Fibroblast of the aortic adventitia (primary cell): ENCODE data around the gene LRBA. TPM values are rescaled to one million over a fixed set of nuclear protein-coding genes. Genes with fewer than 3 reads are reported as not detected.

Experiments used
- DNase-seq: peaks from one replicate; pipeline ENCODE4 v3.0.0-alpha.2; 2010; ENCODE audit warnings: low read depth
- H3K4me3 ChIP-seq: 2 replicates; pipeline ENCODE4 v1.5.1; 2011; ENCODE audit warnings: low read depth, mild to moderate bottlenecking, control low read depth, low read length, moderate library complexity
- CTCF ChIP-seq: IDR thresholded peaks from 2 replicates; pipeline ENCODE4 v1.5.1; 2011; ENCODE audit warnings: mild to moderate bottlenecking, low read length, control low read depth, inconsistent platforms; ENCODE audit not compliant: insufficient read depth
- total RNA-seq: library from RNA; depleted of rRNA; stranded (reverse); fragments of >200 nt; gene quantifications from 2 replicates; pipeline ENCODE4 v1.2.3, GENCODE V29; 2012; ENCODE audit warnings: low replicate concordance

The LRBA gene
- total RNA-seq, 1 donor = 45.8 TPM

DNA sequence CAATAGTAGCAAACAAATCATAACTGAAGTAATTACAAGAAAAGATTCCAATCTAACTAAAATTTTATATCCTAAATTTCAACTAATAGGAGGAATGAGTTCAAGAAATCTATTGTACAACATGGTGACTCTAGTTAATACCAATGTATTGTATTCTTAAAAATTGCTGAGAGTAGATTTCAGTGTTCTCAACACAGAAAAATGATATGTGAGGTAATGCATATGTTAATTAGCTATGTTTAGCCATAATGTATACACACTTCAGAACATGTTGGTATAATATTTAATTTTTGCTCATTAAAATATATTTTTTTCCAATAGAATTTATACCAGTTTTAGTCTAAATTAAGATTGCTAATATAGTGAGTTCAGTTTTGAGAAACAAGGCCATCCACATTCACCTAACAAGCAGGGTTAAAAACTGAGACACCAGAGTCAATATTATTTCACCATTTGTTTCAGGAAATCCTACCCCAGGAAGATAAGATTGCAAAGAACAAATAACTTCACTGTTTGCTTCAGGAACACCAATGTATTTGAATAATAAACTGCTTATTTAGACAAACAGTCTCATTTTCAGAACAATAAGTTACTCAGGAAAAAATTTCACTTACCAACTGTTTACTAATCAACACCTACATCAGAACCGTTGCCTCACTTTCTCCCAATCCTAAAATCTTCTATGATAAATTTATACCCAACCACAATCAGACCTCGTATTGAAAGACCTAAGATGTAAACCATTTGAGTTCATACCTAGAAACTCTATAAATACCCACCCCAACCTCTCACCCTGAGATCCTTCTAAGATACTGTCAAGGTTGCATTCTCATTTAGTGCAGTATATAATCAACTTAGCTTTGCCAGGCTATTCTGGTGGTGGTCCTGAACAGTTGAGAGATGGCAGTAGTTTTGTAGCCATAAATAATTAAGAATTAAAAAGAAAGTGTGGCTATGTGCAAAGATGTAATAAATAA, 300.3 kb downstream of the LRBA start:
- TF ChIP-seq CTCF = no peak
- DNase-seq = no peak

DNA sequence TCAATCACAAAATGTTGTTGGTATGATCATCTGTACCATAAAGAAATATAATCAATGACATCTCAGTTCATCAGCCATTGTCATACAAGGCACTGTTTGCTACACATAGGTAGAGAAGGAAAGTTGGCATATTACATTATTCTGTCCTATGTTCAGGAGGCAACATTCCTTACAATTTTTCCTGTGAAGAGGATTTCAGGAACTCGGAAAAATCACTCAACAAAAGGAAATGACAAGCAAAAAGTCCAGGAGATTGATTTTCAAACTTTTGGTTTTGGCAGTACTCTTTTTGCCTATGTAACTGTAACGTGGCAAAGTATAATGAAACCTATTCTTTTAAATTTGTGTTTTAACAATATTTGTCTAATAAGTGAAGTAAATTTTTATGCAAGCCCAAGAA, 301.8 kb downstream of the LRBA start:
- no peak for TF ChIP-seq CTCF
- no peak overlapping the region for H3K4me3 ChIP-seq
- no peak for DNase-seq

More for the DNA sequence above, 300.3 kb downstream of the LRBA start:
- H3K4me3 ChIP-seq = no peak overlapping the region

DNA sequence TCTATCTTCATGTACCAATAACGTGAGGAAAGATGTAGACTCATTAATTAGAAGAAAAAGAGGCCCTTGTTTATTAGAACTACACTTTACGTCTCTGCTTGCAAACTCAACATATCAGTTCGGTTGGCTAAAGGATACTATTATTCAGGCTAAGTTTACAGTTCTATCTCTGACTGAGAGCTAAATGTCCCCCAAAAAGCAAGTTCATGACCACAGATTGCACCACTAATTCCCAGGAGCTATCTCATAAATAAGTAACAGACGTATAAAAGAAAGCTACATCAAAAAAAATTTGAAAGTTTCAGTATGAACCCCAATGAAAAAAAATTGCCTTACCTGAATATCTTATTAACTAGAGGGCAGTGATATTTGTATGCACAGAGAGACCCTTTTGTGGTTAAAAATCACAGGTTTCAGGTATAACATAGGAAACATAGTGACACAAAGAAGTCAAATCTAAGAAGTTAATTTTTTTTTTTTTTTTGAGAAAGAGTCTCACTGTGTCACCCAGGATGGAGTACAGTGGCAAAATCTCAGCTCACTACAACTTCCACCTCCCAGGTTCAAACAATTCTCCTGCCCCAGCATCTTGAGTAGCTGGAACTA, 304.2 kb downstream of the LRBA start:
- no peak overlapping the region for H3K4me3 ChIP-seq
- DNase-seq = no peak
- TF ChIP-seq CTCF = no peak

- no peak overlapping the region for H3K4me3 ChIP-seq
- no peak for TF ChIP-seq CTCF
- DNase-seq = no peak
Observed at GRCh38 chr4:150708004-150708403, 307.1 kb downstream of the LRBA start.

GRCh38 chr4:150699599-150699998, 315.5 kb downstream of the LRBA start:
- no peak for TF ChIP-seq CTCF
- DNase-seq = no peak

GRCh38 chr4:150695162-150695561, 319.9 kb downstream of the LRBA start:
- no peak overlapping the region for H3K4me3 ChIP-seq
- no peak for DNase-seq

More at GRCh38 chr4:150699599-150699998, 315.5 kb downstream of the LRBA start:
- no peak overlapping the region for H3K4me3 ChIP-seq

More at GRCh38 chr4:150695162-150695561, 319.9 kb downstream of the LRBA start:
- no peak for TF ChIP-seq CTCF
